ENCODE results near the gene SBF2.

The SBF2 gene

DNA sequence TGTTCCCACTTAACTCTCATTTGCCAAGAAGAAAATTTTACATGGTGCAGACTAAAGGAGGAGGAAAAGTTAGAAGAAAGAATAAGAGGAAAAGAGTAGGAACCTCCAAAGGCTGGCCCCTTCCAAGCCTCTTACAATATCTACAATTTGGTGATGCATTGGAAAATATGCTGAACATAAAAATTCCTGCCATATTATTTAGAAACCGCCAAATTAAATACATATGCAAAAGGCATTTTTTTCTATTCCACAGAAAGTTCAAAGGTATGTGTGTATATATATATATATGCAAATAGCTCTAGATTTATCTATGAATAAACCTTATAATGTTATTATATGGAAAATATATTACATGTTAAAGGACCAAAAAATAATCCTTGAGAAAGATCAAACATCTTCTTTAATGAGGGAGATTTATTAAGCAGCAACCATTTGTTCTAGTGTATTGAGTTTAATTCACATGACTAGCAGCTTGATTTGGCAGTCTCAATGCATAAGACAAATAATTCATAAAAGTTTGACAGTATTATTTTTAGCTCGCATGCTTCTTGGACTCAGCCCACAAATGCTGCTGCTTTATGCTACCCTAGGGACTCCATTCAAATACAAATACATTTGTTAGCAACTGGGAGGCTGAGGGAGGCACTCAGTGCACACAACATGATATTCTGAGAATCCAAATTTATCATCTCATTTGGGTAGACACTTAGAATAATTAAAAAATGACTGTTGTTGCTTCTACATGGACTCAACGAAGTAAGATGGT is 184.9 kb downstream of the SBF2 start:
- CTCF ChIA-PET: interaction anchor here (0.6 kb wide), 1 partner anchor 32 kb away, joined by 3 read pairs; no protein-coding TSS in a partner anchor
- H3K27ac ChIP-seq: no peak overlapping the region
- TF ChIP-seq, protein P1, sequence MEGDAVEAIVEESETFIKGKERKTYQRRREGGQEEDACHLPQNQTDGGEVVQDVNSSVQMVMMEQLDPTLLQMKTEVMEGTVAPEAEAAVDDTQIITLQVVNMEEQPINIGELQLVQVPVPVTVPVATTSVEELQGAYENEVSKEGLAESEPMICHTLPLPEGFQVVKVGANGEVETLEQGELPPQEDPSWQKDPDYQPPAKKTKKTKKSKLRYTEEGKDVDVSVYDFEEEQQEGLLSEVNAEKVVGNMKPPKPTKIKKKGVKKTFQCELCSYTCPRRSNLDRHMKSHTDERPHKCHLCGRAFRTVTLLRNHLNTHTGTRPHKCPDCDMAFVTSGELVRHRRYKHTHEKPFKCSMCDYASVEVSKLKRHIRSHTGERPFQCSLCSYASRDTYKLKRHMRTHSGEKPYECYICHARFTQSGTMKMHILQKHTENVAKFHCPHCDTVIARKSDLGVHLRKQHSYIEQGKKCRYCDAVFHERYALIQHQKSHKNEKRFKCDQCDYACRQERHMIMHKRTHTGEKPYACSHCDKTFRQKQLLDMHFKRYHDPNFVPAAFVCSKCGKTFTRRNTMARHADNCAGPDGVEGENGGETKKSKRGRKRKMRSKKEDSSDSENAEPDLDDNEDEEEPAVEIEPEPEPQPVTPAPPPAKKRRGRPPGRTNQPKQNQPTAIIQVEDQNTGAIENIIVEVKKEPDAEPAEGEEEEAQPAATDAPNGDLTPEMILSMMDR (conservative IDR thresholded peaks at IDR 0.05; ENCODE audit: low read depth): no peak
- no peak for DNase-seq (ENCODE audit: low spot score)
- POLR2A ChIA-PET (ENCODE audit: low non-redundant PET): no interaction called here

DNA sequence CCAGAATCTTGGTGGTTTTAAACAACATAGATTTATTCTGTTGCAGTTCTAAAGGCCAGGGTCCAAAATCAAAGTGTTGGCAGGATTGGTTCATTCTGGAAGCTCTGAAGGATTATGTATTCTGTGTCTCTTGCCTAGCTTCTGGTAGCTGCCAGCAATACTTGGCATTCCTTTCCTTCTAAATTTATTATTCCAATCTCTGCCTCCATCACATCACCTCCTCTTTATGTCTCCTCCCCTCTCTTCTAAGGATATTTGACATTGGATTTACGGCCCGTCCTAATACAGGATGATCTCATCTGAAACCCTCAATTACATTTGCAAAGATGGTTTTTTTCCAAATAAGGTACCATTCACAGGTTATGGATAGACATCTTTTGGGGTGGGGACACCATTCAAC is 186.5 kb downstream of the SBF2 start:
- TF ChIP-seq, protein P1 (conservative IDR thresholded peaks at IDR 0.05; ENCODE audit: low read depth): no peak
- POLR2A ChIA-PET (ENCODE audit: low non-redundant PET): no interaction called here
- no peak for DNase-seq (ENCODE audit: low spot score)
- H3K27ac ChIP-seq: no peak overlapping the region
- CTCF ChIA-PET: interaction anchor here (0.5 kb wide), 1 partner anchor 1179 kb away, joined by 3 read pairs; no protein-coding TSS in a partner anchor

DNA sequence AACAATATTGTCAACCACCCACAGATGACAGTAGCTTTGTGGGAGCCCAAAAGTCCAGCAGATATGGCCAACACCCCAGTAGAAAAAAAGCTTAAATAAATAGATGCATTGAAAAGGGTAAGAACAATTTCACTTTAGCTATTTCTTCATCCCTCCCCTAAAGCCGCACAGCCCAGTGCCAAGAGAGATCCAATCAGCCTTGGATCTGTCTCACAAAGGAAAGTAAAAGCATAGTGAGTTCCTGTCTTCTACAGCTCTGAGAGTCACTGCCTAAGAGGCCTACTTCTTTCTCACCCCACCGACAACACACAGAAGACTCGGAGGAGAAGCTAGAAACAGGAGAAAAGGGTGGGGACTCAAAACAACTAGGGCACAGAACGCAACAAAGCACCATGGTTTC is 196.4 kb downstream of the SBF2 start:
- DNase-seq (ENCODE audit: low spot score): no peak
- ChIA-PET POLR2A (ENCODE audit: low non-redundant PET) (no interaction called here), CTCF (interaction anchor here (0.6 kb wide), 1 partner anchor 246 kb away, joined by 3 read pairs; no protein-coding TSS in a partner anchor)
- H3K27ac ChIP-seq: no peak overlapping the region
- TF ChIP-seq, protein P1 (conservative IDR thresholded peaks at IDR 0.05; ENCODE audit: low read depth): no peak

DNA sequence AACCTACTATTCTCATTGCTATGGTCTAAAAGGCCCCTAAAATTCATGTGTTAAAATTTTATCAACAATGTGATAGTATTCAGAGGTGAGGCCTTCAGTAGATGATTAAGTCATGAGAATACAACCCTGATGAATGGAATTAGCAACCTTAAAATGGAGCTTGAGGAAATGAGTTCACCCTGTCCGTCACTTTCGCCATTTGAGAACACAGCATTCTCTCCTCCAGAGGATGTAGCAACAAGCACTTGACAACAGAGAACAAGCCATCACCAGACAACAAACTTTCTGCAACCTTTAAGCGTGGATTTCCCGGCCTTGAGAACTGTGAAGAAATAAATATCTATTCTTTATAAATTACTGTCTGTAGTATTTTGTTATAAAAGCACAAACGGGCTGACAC is 197.0 kb downstream of the SBF2 start:
- CTCF ChIA-PET: interaction anchor here (0.6 kb wide), 1 partner anchor 246 kb away, joined by 3 read pairs; no protein-coding TSS in a partner anchor
- TF ChIP-seq, protein P1 (conservative IDR thresholded peaks at IDR 0.05; ENCODE audit: low read depth): no peak
- no peak for DNase-seq (ENCODE audit: low spot score)
- POLR2A ChIA-PET (ENCODE audit: low non-redundant PET): no interaction called here
- no peak overlapping the region for H3K27ac ChIP-seq

DNA sequence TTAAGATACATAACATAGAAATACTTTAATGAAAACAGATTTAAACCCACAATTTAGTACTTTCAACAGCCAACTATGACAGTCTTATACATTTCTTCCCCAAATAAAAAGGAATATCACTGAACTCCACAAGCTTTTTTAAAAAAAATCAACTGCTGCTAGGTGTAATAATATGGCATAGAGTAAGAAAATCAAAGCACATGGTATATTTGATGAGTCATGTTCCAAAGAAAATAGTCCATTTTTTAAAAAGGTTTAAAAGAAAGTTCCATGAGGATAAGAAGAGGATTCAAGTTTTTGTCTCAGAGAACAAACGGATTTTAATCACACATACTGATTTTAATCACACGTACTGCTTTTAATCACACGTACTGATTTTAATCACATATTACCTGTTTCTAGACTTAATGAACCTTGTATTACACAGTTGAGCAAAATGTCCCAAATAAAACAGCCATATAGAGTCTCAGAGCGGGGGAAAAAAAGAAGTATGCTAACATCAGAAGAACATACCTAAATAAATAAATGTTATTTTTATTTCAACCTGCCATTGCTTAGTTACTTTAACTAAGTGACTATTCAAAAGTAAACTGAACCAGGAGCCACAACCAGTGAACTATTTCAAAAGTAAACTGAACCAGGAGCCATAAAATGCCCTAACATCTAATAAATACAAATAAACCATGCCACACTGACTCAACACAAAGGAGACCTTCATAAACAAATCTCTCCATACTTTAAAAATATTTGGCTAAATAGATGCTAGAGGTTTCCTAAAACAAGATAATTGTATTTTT is 198.4 kb downstream of the SBF2 start:
- TF ChIP-seq, protein P1 (conservative IDR thresholded peaks at IDR 0.05; ENCODE audit: low read depth): no peak
- H3K27ac ChIP-seq: no peak overlapping the region
- ChIA-PET CTCF (no interaction called here), POLR2A (ENCODE audit: low non-redundant PET) (no interaction called here)
- DNase-seq (ENCODE audit: low spot score): no peak

DNA sequence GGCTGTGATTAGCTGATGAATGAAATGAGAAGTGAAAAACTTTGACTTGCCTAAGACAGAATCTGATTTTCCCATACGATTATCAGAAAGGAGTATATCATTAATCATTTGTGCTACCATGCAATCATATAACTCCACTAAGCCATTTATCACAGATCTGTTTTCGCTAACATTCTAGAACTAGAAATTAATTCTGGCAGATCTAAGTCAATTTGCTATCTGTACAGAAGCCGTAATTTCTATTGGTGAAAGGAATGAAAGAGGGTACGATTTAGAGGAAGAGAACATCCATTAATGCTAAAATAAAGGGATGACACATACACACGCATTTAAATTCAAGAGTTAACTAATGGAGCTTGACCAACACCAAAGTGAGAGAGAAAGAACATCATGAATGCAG is 201.6 kb downstream of the SBF2 start:
- ChIA-PET CTCF (interaction anchor here (1.2 kb wide), 1 partner anchor 15 kb away, joined by 4 read pairs; no protein-coding TSS in a partner anchor), POLR2A (ENCODE audit: low non-redundant PET) (no interaction called here)
- H3K27ac ChIP-seq: no peak overlapping the region
- no peak for DNase-seq (ENCODE audit: low spot score)
- TF ChIP-seq, protein P1 (conservative IDR thresholded peaks at IDR 0.05; ENCODE audit: low read depth): no peak
